H9 (cell line): Measurements from ENCODE around the gene DYNC1H1. TPM values are rescaled to one million over a fixed set of nuclear protein-coding genes. Genes with fewer than 3 reads are reported as not detected.

Experiments
- DNase-seq: peaks from one replicate; pipeline ENCODE4 v3.0.0-alpha.2; 2017
- H2AFZ ChIP-seq: one replicate; pipeline ENCODE4 v1.6.1; 2013; ENCODE audit warnings: mild to moderate bottlenecking, low read length, control low read depth, moderate library complexity
- H2AK5ac ChIP-seq: 2 replicates; pipeline ENCODE4 v1.6.1; 2013; ENCODE audit warnings: low read length, control low read depth, mixed read lengths; ENCODE audit not compliant: insufficient read length
- H2BK120ac ChIP-seq: one replicate; pipeline ENCODE4 v1.6.1; 2013; ENCODE audit warnings: low read depth, mild to moderate bottlenecking, low read length, control low read depth, inconsistent platforms; ENCODE audit not compliant: poor library complexity, severe bottlenecking
- H2BK12ac ChIP-seq: 2 replicates; pipeline ENCODE4 v1.6.1; 2013; ENCODE audit warnings: low read length, control low read depth, mixed read lengths, low read depth; ENCODE audit not compliant: insufficient read length
- H2BK15ac ChIP-seq: 2 replicates; pipeline ENCODE4 v1.6.1; 2013; ENCODE audit warnings: low read depth, low read length, control low read depth
- H2BK20ac ChIP-seq: one replicate; pipeline ENCODE4 v1.6.1; 2013; ENCODE audit warnings: low read depth, mild to moderate bottlenecking, low read length, control low read depth, inconsistent platforms; ENCODE audit not compliant: poor library complexity, severe bottlenecking
- H2BK5ac ChIP-seq: 2 replicates; pipeline ENCODE4 v1.6.1; 2013; ENCODE audit warnings: low read length, control low read depth, mixed read lengths; ENCODE audit not compliant: insufficient read length
- H3K14ac ChIP-seq: 2 replicates; pipeline ENCODE4 v1.6.1; 2013; ENCODE audit warnings: low read length, control low read depth; ENCODE audit not compliant: insufficient read depth
- H3K18ac ChIP-seq: 2 replicates; pipeline ENCODE4 v1.6.1; 2013; ENCODE audit warnings: low read depth, mild to moderate bottlenecking, mixed read lengths, low read length, control low read depth; ENCODE audit not compliant: insufficient read length
- H3K23ac ChIP-seq: 2 replicates; pipeline ENCODE4 v1.6.1; 2013; ENCODE audit warnings: low read length, control low read depth, mixed read lengths, low read depth; ENCODE audit not compliant: insufficient read length
- H3K23me2 ChIP-seq: 2 replicates; pipeline ENCODE4 v1.6.1; 2013; ENCODE audit warnings: low read depth, mild to moderate bottlenecking, mixed read lengths, low read length, control low read depth; ENCODE audit not compliant: insufficient read length, poor library complexity, severe bottlenecking
- H3K27ac ChIP-seq: 2 replicates; pipeline ENCODE4 v1.5.1; 2013; ENCODE audit warnings: low read length, control low read depth, mixed read lengths, low read depth; ENCODE audit not compliant: insufficient read length
- H3K27me3 ChIP-seq: 2 replicates; pipeline ENCODE4 v1.6.1; 2013; ENCODE audit warnings: low read length, control low read depth, inconsistent platforms; ENCODE audit not compliant: insufficient read depth
- H3K4ac ChIP-seq: 2 replicates; pipeline ENCODE4 v1.6.1; 2013; ENCODE audit warnings: low read depth, mild to moderate bottlenecking, control low read depth, inconsistent platforms, low read length, moderate library complexity
- H3K4me1 ChIP-seq: 2 replicates; pipeline ENCODE4 v1.6.1; 2013; ENCODE audit warnings: low read length, control low read depth, inconsistent platforms; ENCODE audit not compliant: insufficient read depth
- H3K4me2 ChIP-seq: 2 replicates; pipeline ENCODE4 v1.6.1; 2013; ENCODE audit warnings: low read length, control low read depth, mixed read lengths; ENCODE audit not compliant: insufficient read length, insufficient read depth
- H3K56ac ChIP-seq: 2 replicates; pipeline ENCODE4 v1.6.1; 2013; ENCODE audit warnings: low read depth, mild to moderate bottlenecking, mixed read lengths, low read length, control low read depth; ENCODE audit not compliant: insufficient read length
- H3K79me1 ChIP-seq: 2 replicates; pipeline ENCODE4 v1.6.1; 2013; ENCODE audit warnings: low read depth, mild to moderate bottlenecking, moderate library complexity, low read length, control low read depth, inconsistent platforms; ENCODE audit not compliant: insufficient read depth, poor library complexity, severe bottlenecking
- H3K79me2 ChIP-seq: 2 replicates; pipeline ENCODE4 v1.6.1; 2013; ENCODE audit warnings: low read length, control low read depth, inconsistent platforms; ENCODE audit not compliant: insufficient read depth
- H3K9ac ChIP-seq: 2 replicates; pipeline ENCODE4 v1.6.1; 2013; ENCODE audit warnings: low read length, control low read depth, mixed read lengths; ENCODE audit not compliant: insufficient read length; ENCODE audit errors: extremely low read depth
- H3K9me3 ChIP-seq: one replicate; pipeline ENCODE4 v1.6.1; 2013; ENCODE audit warnings: low read depth, low read length, inconsistent platforms; ENCODE audit not compliant: control insufficient read depth
- H3T11ph ChIP-seq: one replicate; pipeline ENCODE4 v1.6.1; 2013; ENCODE audit warnings: mild to moderate bottlenecking, low read length, control low read depth, inconsistent platforms
- H4K20me1 ChIP-seq: one replicate; pipeline ENCODE4 v1.6.1; 2013; ENCODE audit not compliant: control insufficient read depth, insufficient read length, insufficient read depth
- H4K5ac ChIP-seq: 2 replicates; pipeline ENCODE4 v1.6.1; 2013; ENCODE audit warnings: low read depth, mild to moderate bottlenecking, mixed read lengths, low read length, control low read depth; ENCODE audit not compliant: insufficient read length
- H4K8ac ChIP-seq: replicated peaks from 2 replicates; pipeline ENCODE4 v1.6.1; 2013; ENCODE audit warnings: low read length, control low read depth, mixed read lengths, low read depth; ENCODE audit not compliant: insufficient read length
- H4K91ac ChIP-seq: 2 replicates; pipeline ENCODE4 v1.6.1; 2013; ENCODE audit warnings: low read depth, mild to moderate bottlenecking, moderate library complexity, mixed read lengths, low read length, control low read depth; ENCODE audit not compliant: insufficient read length
- H3K27ac Mint-ChIP-seq, 3 experiments: 2 replicates in 2 of 3; 3 replicates in 1 of 3; pipeline ENCODE4 v1.8.0; 2020 to 2021; ENCODE audit warnings: mixed read lengths in 3 of 3, mild to moderate bottlenecking in 1 of 3, moderate library complexity in 1 of 3
- H3K27me3 Mint-ChIP-seq: 2 replicates; pipeline ENCODE4 v1.8.0; 2021; ENCODE audit warnings: low read depth, mild to moderate bottlenecking, moderate library complexity, mixed read lengths
- H3K36me3 Mint-ChIP-seq, 3 experiments: 2 replicates in 2 of 3; 3 replicates in 1 of 3; pipeline ENCODE4 v1.8.0; 2020 to 2021; ENCODE audit warnings: low read depth in 3 of 3, mixed read lengths in 3 of 3; ENCODE audit not compliant: insufficient read depth in 1 of 3
- H3K4me1 Mint-ChIP-seq, 2 experiments: 2 replicates each; pipeline ENCODE4 v1.8.0; 2020; ENCODE audit warnings: mixed read lengths in 2 of 2
- H3K4me3 Mint-ChIP-seq, 2 experiments: 2 replicates in 1 of 2; 3 replicates in 1 of 2; pipeline ENCODE4 v1.8.0; 2020 to 2021; ENCODE audit warnings: mild to moderate bottlenecking in 2 of 2, mixed read lengths in 2 of 2, moderate library complexity in 1 of 2
- H3K9me3 Mint-ChIP-seq, 2 experiments: 2 replicates in 1 of 2; 3 replicates in 1 of 2; pipeline ENCODE4 v1.8.0; 2020; ENCODE audit warnings: mild to moderate bottlenecking in 2 of 2, mixed read lengths in 2 of 2, moderate library complexity in 1 of 2
- CTCF ChIP-seq: fragments of 200-600 bp; sonication (generic); conservative IDR thresholded peaks from 3 replicates; pipeline ENCODE4 v1.8.0; 2021; ENCODE audit warnings: antibody characterized with exemption, mild to moderate bottlenecking
- WGBS: extraction: QIAGEN DNeasy Blood & Tissue Kit; methylation state at CpG from one replicate; pipeline ENCODE4 v1.1.7; 2013; ENCODE audit warnings: missing lambda C conversion rate, low lambda C conversion rate, mixed read lengths; ENCODE audit not compliant: insufficient read length; ENCODE audit errors: extremely low coverage; 5-methylcytosine and 5-hydroxymethylcytosine counted together
- total RNA-seq: library from RNA; stranded (reverse); gene quantifications from 2 replicates; pipeline ENCODE4 v1.2.1, GENCODE V29; 2021

DYNC1H1 gene
- total RNA-seq, 1 experiment from 2014 or later: 359 TPM

- H3K18ac ChIP-seq: no peak overlapping the region
- no peak overlapping the region for H2BK5ac ChIP-seq
- no peak overlapping the region for H2BK12ac ChIP-seq
- no peaks in the 10 kb centered on the region for H3K4me1 ChIP-seq
- no peak overlapping the region for H3K9ac ChIP-seq
- DNase-seq: no peak
- no peak overlapping the region for H4K8ac ChIP-seq
- no peak overlapping the region for H2BK20ac ChIP-seq
- H2BK120ac ChIP-seq: no peak overlapping the region
- no peak overlapping the region for H2AK5ac ChIP-seq
- H3K4me2 ChIP-seq: no peak overlapping the region
- no peaks in the 10 kb centered on the region for H3K23me2 ChIP-seq
- WGBS: no CpG with 5 or more reads among the region's 6 CpGs
- H3K4ac ChIP-seq: no peak overlapping the region
- no peaks in the 10 kb centered on the region for H3K27me3 ChIP-seq
- no peak overlapping the region for H4K91ac ChIP-seq
- H3K56ac ChIP-seq: no peak overlapping the region
- H4K5ac ChIP-seq: no peak overlapping the region
- no peak overlapping the region for H3T11ph ChIP-seq
- H4K20me1 ChIP-seq: no peaks in the 10 kb centered on the region
- no peaks in the 10 kb centered on the region for H3K79me1 ChIP-seq
- Mint-ChIP-seq H3K9me3 (no peaks in the 10 kb centered on the region), H3K4me1 (no peaks in the 10 kb centered on the region), H3K27me3 (no peaks in the 10 kb centered on the region), H3K4me3 (no peak overlapping the region), H3K36me3 (peaks cover 50 to 89% (median 72%) of the 10 kb centered on the region in 3 experiments; a peak in 6 of 7 replicates), H3K27ac (no peak overlapping the region)
- H3K27ac ChIP-seq: no peak overlapping the region
- no peak overlapping the region for H2AFZ ChIP-seq
- no peaks in the 10 kb centered on the region for H3K9me3 ChIP-seq
- H3K14ac ChIP-seq: no peak overlapping the region
- H3K79me2 ChIP-seq: no peaks in the 10 kb centered on the region
- no peak for TF ChIP-seq CTCF
- H3K23ac ChIP-seq: no peak overlapping the region
- H2BK15ac ChIP-seq: no peak overlapping the region
Measured at GRCh38 chr14:102027951-102028350, 63.6 kb downstream of the DYNC1H1 start.
